GM19043 (cell line): ENCODE measurements around the gene JCAD.

Source experiments
- ATAC-seq: cut with Tn5 transposase; IDR thresholded peaks from one replicate; pipeline ENCODE4 v1.9.1; 2021; ENCODE audit warnings: low read depth; ENCODE audit not compliant: unreplicated experiment

Gene JCAD

DNA sequence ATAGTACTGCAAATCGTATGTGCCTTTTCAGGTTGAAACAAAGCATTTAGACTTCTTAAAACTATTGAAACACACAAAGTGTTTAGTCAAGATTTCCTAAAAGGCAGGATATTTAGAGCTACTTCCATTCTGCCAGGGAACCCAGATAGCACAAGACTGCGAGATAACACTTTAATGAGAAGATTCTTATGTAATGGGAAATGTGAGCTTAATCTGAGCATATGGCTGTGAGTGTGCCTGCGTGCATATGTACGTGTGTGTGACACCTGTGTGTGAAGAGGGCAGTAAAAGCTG is 14.3 kb upstream of the JCAD start:
- ATAC-seq, result no peak

DNA sequence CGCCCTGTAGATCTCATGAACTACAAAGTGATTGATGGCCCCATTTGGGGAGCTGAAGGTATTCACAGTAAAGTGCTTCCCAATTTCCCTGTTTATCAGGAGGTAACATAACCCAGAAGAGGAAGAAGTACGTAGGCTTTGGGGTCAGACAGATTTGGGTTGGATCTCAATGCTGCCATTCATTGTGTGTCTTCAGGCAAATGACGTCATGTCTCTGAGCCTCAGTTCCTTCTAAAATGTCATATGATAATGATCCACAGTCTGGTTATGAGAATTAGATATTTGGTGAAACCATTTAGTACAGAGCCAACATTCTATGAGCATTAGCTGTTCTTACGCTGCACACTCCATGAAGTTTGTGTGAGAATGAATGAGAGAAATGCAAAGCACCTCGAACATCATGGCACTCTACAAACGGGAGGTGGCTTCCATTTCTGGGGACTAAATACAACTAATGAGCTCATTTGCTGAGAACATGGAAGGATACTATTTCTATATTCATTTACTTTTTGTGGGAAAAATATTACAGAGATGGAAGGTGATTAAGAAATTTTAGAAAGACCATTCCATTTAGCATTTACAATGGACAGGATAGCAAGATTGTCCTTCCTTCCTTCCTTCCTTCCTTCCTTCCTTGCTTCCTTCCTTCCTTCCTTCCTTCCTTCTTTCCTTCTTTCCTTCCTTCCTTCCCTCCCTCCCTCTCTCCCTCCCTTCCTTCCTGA is 13.8 kb upstream of the JCAD start:
- ATAC-seq, result no peak

DNA sequence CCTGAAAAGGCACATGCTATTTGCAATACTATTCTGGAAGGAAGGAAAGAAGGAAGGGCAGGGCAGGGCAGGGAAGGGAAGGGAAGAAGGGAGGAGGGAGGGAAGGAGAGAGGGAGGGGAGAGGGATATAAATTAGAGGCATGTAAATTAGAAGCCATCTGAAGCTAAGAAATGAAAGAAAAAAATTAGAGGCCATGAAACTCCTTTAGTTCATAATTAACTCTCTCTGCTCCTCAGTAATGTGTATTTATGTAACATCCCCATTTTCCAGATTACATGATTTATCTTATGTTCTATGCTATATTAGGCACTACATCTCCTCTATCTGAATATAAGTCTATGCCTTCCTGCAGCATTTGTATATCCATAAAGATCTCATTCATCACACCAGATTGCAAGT is 12.7 kb upstream of the JCAD start:
- ATAC-seq, result no peak

GRCh38 chr10:30070001-30070685 is 10.8 kb upstream of the JCAD start:
- ATAC-seq, result no peak

- no peak for ATAC-seq
Observed at GRCh38 chr10:30068492-30069223, 9.3 kb upstream of the JCAD start.

GRCh38 chr10:30063099-30063498 is 3.7 kb upstream of the JCAD start:
- ATAC-seq, result no peak

DNA sequence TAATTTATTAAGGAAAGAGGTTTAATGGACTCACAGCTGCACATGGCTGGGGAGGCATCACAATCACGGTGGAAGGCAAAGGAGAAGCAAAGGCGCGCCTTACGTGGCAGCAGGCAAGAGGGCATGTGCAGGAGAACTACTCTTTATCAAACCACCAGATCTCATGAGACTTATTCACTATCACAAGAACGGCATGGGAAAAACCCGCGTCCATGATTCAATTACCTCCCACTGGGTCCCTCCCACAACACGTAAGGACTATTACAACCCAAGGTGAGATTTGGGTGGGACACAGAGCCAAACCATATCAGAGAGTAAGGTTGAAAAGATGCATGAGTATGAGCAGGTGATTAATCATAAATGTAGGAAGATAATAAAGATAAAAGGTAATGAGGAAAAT is 3.2 kb upstream of the JCAD start:
- no peak for ATAC-seq

DNA sequence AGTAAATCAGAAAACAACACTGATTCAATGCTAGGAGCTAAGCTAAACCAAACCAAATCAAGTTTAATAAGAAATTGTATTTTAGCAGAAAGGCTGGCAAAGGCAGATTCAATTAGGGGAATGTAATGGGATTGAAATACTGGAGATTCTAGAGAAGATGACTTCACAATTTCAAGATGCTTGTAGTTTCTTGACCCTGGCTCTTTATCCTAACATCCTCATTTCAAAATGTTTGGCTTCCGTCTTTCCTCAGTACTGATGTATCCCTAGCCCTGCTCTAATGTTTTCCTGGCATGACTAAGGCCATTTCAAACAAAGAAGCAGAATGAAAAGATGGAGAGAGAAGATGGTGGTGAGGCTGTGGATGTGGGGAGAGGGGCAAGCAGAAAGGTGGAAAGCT is 2.7 kb upstream of the JCAD start:
- no peak for ATAC-seq

- no peak for ATAC-seq
Observed at GRCh38 chr10:30058570-30059132, 735 bp downstream of the JCAD start.

DNA sequence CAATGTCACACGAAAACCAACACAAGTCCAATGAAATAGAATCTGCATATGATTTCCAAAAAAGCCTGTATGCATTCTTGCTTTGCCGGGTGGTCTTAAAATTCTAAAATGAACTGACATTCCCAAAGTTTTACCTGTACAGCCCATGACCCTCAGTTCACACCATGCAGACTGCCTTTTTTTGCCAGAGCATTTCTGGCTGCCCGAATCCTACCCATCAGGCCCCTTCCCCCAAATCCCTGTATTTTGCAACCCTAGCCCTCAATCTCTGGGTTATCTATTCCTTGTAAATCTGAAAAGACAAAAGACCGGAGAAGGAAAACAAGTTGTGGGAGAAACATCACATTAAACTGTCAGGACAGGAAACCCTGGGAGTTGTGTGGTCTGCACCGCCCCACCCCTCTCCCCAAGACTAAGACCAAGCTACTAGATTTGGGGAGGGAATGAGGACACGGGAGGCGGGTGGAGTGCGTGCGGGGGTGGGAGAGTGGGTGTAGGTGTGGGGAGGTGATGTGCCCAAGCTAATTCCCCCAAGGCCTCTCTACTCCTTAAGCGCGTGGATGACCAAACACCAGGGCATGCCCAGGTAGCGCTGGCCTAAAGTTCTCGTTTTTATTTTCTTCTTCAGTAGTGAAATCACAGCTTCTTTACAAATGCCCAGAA is 1.4 kb downstream of the JCAD start:
- no peak for ATAC-seq

- ATAC-seq, result no peak
Observed at GRCh38 chr10:30057421-30057841, 2.0 kb downstream of the JCAD start.

DNA sequence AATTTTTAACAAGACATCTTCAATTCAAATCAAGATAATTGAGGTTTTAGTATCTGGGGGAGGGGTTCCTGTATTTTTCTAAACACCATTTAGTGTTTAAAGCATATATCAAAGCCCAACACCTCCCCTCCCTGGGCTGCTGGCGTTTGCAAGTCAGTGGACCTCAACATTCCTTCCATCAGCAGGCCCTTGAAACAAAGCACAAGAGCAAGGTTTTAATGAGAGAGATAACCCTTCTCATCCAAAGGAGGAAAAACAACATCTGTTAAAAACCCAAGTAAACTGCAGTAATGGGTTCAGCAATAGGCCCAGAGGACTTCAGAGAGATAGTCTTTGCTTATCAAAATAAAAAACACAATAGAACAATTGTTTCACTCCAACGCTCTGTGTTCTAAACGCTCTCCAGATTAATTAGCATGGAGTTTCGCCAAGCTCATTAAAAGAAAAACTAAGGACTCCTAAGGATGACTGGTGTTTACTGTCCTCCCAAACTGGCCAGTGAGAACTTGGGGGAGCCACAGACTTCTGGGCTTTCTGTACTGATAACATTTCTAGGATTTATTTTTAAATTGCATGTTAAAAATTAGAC is 2.5 kb downstream of the JCAD start:
- ATAC-seq, result no peak

- no peak for ATAC-seq
Observed at GRCh38 chr10:30056281-30056680, 3.1 kb downstream of the JCAD start.

GRCh38 chr10:30055226-30055662 is 4.1 kb downstream of the JCAD start:
- ATAC-seq, result no peak

DNA sequence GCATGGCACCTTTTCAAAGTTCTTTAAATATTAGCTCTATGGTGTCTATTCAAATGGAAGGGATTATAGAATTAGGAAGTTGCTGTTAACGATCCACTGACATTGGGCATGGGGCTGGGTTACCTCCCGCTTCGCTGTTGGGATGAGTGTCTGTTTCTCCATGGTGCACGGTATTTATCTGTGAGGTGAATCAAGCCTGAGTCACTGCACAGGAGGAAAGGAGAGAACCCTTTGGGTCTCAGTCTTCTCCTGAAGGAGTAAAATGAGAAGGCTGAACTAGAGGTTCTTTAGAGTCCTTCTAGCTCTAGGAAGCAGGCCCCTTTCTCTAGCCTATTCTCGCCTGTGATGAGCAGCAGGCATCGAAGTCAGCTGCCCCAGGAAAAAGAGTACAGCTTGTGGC is 7.3 kb downstream of the JCAD start:
- no peak for ATAC-seq

DNA sequence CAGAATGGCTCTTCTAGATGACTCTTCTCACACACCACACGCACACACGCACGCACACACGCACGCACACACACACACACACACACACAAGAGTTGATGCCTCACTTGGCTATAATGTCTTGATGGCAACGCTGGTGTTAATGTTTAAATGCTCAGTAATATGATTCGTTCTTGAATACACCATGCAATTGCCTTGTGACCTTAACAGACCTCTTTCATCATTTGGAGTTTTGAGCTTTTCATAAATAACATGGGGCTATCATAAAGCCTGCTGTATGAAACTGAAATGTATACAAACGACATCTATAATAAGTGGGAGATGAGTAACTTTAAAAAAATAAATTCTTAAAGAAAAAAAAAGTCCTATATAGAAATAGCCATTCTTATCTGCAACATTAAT is 8.2 kb downstream of the JCAD start:
- no peak for ATAC-seq

GRCh38 chr10:30050411-30050810 is 9.0 kb downstream of the JCAD start:
- ATAC-seq, result no peak

DNA sequence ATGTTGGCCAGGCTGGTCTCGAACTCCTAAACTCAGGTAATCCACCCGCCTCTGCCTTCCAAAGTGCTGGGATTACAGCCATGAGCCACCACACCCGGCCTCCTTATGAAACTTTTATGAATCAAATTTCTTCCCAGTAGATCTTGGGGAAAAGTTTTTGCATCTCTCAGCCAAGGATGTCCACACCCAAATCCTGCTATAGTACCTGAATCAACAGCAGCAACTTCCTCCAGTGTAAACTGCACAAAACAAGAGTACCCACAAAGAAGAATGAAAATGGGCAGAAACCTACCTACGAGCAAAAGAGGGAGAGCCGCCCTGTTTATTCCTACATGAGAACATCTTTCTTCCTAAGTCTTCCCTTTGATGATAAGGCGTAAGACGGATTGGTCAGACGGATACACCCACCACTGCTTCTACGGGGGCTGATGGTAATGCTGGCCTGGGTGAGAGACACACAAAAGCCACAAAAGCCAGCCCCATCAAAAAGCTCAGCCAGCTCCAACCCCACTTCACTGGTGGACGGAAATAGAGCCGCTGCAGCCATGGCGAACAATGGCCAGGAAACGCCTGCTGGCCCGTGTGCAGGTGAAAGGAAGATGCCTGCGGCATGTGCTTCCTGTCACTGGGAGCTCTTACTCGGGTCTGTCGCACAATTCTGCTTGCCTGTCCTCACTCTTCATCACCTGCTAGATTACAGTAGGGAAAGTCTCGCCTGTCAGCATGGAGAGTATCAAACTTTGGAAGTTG is 10.4 kb downstream of the JCAD start:
- no peak for ATAC-seq

DNA sequence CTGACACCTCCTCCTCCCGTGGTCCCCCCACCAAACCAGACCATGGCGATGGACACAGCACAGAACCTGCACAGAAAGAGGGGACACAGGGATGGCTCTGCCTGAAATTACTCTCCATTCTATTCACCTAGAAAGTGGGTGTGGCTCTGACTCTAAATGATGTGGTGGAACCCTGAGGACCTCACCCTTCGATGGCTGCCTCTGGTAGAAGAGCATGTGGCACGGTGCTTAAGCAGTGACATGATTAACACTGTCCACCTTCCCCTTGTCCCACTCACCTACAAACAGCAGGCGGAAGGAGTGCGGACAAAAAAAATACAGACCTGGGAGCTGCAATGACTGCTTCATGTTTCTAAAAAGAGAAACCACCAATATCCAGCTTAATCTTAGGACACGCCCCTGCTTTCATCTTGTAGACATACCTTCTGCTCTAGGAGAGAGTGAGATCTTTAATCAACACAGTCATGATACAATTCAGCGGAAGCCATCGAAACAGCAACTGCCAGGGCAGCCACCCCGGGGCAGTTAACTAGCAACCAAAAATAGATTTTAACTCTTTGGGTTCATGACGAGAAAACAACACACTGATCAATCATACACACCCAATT is 11.4 kb downstream of the JCAD start:
- no peak for ATAC-seq

DNA sequence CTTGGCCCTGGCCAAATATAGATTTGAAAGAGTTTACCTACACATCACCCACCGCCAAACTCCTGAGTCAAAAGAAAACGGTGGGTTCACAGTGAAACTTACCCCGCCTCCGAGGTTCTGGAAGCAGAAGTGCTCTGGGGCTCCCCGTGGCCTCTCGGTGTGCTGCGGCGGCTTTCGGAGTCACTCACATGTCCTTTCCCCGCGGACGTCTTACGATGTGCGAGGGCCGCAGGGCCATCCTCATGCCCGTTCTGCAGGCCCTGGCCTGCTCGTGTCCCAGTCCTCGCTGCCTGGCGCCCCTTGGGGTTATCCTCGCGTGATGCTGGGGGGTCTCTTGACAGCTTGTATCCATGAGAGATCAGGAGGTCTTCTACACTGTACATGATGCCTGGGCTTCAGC is 12.0 kb downstream of the JCAD start:
- ATAC-seq, result no peak
